ENCODE results near the gene SLC16A3.
"Not testable (repeated sequence)": the region's sequence is repeated elsewhere in the genome, so short reads cannot be mapped to it uniquely, and the experiment has no call there.

The SLC16A3 gene

DNA sequence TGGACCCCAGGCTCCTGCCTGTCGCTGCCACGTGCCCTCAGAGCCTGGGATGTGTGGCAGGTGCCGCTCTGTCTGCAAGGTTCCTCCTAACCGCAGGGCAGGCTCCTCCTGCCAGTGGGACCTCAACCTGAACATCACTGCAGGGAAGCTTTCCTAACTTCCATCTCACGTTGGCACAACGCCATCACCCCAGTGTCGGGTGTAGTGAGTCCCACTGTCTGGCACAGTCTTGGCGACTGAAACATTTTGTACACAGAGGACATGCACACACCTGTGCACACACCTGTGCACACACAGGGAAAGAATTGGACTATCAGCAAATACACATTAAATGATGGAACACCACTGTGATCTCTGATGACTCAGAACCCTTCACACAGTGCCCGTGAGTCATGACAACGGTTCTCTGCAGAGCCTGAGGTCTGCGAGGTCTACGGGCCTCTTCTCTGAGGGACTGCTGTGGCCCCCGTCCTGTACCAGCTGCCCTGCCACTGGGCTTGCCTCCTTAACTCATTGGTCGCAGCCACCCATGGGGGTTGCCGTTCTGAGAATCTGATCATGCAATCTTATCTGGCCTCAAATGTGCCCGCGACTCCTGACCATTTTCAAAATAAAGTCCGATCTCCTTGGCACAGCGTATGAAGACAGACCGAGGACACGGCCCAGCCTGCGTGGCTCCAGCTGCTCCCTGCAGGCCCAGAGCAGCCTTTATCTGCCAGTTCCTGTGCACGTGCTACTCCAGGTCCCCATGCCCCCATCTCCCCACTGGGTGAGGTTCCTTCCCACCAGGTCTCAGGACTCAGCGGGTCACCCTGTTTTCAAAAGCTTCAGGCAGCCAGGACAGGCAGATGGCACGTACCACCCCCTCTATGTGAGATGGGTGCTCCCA lies 23.8 kb upstream of the SLC16A3 start:
- no peak for DNase-seq

- DNase-seq = peak; percentile 86
Observed at GRCh38 chr17:82205720-82206508, 22.9 kb upstream of the SLC16A3 start.

DNA sequence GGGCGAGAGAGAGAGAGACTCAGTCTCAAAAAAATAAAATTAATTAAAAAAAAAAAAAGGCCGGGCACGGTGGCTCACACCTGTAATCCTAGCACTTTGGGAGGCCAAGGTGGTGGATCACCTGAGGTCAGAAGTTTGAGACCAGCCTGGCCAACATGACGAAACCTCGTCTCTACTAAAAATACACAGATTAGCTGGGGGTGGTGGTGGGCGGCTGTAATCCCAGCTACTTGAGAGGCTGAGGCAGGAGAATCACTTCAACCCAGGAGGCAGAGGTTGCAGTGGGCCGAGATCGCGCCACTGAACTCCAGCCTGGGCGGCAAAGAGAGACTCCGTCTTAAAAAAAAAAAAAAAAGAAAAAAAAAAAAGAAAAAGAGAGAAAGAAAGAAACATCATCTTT lies 18.2 kb upstream of the SLC16A3 start:
- not testable (repeated sequence) for DNase-seq

GRCh38 chr17:82212331-82213250 lies 16.3 kb upstream of the SLC16A3 start, which contains the start of gene CCDC57:
TSS of gene CCDC57 (minus strand) at chr17:82212842. CDS start at chr17:82201944, 10,898 bp downstream.
- DNase-seq = peak; percentile 76

DNA sequence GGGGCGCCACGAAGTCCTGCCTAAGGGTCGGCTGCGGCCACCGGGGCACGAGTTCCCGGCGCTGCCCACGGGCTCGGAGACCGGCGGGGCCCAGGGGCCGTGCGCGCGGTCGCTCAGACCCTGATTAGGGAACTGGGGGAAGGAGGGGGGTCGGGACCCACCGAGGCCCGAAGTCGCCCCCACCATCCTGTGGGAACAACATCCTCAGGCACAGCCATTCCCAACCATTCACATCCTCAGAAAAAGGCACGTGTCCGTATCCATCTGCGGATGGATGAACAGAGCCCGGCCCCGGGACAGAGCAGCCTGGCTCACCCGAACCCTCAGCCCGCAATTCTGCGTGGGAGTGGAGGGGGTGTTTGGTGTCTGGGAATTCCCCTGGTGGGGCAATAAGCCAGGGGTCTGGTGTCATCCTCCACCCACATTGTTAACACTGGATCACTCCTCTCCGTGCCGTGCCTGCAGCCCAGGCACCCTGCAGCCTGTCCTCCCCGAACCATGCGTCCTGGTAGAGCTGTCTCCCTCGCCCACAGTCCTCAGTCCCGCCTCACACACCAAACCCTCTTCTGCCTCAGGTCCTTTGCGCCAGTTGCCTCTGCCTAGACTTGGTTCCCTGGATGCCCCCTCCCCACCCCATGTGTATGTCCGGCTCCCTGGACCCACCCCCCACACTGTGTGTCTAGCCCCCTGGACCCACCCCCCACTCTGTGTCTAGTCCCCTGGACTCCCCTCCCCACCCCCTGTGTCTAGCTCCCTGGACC lies 15.4 kb upstream of the SLC16A3 start:
- peak; percentile 75 for DNase-seq

- no peak for DNase-seq
Observed at GRCh38 chr17:82214012-82214628, 14.7 kb upstream of the SLC16A3 start.

GRCh38 chr17:82215095-82215971 lies 13.5 kb upstream of the SLC16A3 start:
- DNase-seq = no peak

DNA sequence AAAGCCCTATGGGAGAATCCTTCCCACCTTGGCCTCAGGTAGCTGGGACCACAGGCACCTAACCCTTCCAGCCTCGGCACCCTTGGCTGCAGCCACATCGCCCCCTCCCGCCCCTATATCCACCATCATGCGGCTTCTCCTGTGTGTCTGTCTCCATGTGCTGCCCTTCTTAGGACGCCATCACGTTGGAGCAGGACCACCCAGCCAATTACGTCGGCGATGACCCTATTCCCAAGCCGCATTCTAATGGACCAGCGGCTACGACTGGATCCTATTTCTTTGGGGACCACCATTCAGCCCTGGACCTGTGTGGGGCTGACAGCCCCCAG lies 12.9 kb upstream of the SLC16A3 start:
- no peak for DNase-seq

DNA sequence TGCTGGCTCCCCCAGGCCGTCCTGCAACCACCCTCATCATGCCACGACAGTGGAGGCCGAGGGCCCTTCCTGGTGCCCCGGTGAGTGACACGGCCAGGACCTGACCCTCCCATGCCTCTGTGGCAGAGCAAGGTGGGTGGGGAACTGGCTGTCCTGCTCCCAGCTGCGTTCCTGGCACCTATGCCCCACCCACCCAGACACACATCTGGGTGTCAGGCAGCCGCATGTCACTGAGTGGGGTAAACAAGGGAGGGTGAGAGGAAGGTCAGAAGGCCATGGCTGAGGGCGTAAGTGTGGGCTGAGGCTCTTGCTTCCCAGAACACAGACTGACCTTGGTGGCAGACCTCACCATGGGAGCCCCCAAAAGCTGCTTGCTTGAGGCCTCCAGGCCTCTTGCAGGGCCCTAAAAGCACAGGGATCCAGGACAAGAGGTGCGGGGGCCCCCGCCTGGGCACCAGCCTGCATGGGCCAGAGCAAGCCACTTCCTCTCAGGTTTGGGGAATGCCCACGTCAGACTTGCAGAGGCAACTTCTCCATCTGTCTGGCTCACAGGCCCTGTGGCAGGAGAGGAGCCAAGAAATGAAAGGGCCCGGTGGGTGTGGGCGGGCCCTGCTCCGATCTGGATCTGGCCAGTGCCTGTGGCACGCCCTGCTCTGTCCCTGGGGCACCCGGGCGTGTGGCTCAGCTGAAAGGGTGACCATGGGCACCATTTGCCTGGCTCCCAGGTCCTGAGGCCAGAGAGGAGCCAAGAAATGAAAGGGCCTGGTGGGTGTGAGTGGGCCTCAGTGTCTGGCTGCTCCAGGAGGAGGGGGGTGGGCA lies 12.3 kb upstream of the SLC16A3 start:
- peak; percentile 70 for DNase-seq

DNA sequence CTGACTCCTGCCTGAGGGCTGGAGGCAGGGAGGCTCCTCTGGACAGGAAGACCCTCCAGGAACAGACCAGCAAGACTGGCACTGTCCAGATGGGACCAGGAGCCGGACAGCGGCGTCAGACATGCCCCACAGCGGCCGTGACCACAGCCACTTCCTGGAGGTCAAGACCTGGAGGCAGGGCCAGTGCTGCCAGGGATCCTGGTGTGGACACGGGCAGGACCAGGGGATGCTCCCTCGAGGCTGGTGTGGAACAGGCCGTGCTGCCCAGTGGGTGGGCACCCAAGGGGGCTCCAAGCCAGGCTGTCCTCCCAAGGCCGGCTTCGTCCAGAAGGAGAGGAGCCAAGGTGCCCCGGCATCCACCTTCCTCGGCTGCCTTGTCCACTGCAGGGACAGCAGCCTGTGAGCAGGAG lies 11.7 kb upstream of the SLC16A3 start:
- no peak for DNase-seq

DNA sequence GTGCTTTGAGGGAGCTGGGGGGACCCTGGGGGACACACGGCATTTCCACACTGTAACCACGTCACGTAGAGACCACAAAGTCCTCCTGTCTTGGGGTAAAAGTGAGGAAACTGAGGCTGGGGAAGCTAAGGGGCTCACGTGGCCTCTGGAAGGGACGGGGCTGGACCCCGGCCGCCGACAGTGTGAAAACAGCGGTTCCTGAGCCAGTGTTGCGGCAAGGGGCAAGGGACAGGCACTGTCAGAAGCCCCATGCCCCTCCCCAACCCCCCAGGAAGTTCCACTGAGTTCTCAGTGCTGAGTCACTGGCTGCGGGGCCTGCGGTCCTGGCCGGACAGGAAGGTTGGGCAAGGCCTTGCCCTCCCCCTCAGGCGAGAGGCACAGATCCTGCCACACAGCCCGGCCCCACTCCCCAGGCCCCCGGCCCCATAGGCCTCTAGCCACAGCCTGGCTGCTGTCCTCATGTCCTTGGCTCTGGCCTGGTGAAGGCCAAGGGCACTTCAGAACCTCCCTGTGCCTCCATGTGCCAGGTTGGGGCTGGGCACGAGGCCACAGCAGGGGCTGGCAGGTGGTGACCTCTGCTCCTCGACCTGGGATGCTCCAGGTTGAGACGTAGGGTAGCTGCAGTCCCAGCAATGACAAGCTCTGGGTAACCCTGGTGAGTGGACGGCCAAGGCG lies 11.2 kb upstream of the SLC16A3 start:
- DNase-seq = no peak

DNA sequence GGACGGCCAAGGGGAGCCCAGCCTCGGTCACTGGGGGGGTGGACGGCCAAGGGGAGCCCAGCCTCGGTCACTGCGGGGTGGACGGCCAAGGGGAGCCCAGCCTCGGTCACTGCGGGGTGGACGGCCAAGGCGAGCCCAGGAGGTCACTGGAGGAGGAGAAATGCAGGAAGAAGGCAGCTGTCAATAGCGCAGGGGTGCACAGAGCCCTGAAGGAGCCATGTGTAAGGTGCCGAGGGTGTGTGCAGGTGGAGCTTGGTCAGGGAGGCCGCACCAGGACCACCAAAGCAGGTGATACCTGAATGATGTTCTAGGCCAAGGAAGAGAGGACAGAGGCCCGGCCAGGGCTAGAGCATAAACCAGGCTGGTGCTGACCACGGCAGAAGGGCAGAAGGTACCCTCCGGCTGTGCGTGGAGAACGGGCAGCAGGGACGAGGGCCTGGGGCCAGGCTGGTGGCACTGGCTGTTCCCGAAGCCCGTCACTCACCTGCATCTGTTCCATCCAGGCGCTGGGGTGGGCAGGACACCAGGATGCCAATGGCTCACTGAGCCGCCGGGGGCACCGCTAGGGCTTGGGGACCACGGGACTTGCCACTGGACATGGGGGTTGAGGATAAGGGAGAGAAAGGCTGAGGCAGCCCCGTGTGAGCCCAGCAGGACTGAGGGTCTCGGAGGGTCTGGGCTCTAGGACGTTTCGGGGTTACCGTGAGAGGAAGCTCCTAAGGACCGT lies 10.3 kb upstream of the SLC16A3 start:
- DNase-seq = no peak

DNA sequence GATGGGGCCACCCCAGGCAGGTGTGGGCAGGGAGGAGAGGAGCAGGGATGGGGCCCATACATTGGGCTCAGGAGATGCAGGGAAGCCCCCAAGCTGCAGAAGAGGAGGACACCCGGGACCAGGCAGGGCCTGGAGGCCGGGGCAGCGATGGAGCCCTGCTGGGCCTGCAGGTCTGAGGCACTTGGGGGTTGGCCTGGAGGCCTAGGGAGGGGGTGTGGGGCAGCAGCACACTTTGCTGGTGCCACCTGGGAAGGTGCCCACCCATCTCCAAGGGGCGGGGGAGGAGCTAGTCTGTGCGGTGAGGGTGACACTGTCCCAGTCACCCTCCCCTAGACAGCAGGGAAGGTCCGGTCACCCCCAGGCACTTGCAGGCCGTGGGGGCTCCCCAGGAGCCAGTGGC lies 9.8 kb upstream of the SLC16A3 start:
- DNase-seq = no peak

DNA sequence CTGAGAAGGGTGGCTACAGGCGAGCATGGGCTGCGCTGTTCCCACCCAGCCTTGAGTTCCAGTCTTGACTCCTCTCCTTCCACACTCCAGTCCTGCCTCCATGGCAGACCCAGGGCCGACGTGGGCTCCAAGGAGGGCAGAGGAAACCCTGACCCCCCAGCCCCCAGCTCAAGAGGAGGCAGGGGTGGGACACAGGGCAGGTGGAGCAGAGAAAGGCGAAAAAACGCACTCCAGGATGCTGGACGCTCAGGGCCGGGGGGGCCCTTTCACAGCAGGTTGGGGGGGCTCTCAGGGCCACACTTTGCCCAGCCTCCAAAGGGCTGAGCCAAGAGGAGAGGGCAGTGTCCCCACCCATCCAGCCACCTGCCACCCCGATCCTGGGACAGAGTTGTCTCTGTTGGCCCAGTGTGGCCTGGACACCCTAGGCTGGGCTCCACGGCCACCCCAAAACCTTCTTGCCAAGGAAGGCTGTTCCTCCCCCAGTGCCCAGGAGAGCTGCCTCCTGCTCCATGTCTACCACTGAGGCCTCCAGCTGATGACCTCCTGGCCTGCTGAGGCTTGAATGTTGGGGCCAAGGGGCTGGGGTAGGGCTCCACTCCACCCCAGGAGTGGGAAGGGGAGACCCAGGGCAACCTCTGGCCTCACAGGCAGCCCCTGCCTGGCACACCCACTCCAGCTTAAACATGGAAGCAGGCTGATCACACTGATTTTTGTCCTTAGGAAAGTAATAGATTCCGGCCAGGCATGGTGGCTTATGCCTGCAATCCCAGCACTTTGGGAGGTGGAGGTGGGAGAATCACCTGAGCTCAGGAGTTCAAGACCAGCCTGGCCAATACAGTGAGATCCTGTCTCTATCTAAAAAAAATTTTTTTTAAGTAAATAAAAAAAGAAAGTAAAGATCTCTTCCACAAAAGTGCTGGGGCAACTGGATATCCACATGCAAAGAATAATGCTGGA lies 8.8 kb upstream of the SLC16A3 start:
- DNase-seq = no peak

DNA sequence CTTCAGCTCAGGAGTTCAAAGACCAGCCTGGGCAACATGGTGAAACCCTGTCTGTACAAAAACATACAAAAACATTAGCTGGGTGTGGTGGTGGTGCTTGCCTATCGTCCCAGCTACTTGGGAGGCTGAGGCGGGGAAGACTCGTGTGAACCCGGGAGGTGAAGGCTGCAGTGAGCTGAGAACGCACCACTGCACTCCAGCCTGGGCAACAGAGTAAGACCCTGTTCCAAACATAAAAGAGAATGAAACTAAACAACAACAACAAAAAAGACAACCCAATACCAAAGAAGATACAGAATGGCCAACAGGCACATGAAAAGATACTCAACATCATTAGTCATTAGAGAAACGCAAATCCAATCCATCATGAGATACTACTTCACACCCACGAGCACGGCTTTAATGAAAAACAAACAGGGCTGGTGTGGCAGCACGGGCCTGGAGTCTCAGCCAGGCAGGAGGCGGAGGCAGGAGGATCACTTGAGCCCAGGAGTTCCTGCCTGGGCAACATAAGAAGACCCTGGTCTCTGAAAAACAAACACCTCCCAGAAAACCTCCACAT lies 7.4 kb upstream of the SLC16A3 start:
- no peak for DNase-seq

DNA sequence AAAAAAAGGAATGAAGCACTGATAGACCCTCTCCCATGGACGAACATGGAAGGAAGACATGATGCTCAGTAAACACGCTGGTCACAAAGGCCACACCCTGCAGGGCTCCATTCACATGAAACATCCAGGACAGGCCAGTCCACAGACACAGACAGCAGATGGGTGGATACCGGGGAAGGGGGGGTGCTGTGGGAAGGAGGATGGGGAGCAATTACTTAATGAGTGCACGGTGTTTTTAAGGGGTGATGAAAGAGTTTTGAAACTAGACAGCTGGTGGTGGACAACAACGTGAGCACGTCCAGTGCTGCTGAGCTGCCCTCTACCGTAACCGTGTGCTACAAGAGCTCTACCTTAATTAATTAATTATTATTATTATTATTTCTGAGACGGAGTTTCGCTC lies 6.0 kb upstream of the SLC16A3 start:
- no peak for DNase-seq

- no peak for DNase-seq
Observed at GRCh38 chr17:82223517-82223916, 5.3 kb upstream of the SLC16A3 start.

All from CD4-positive, alpha-beta T cell treated with Interleukin-10 for 1 hour (primary cell).